Prostate gland (tissue), 2 donors: ENCODE results near the gene MFSD6. TPM values are rescaled to one million over a fixed set of nuclear protein-coding genes. Genes with fewer than 3 reads are reported as not detected.

ENCODE experiments used
- DNase-seq: peaks from one replicate; pipeline ENCODE4 v3.0.0-alpha.2; 2019; ENCODE audit warnings: low spot score
- H3K27ac ChIP-seq, 2 donors: fragments of 200-600 bp; sonication (generic); 2 replicates each; pipeline ENCODE4 v1.5.1; 2017 to 2019
- H3K27me3 ChIP-seq: fragments of 200-600 bp; sonication (generic); replicated peaks from 2 replicates; pipeline ENCODE4 v1.5.1; 2019; ENCODE audit not compliant: insufficient read depth
- H3K36me3 ChIP-seq, 2 donors: fragments of 200-600 bp; sonication (generic); 1 replicate in 1 of 2; 2 replicates in 1 of 2; pipeline versions ENCODE4 v1.5.1 to v1.8.1; 2017 to 2019
- H3K4me1 ChIP-seq: fragments of 200-600 bp; sonication (generic); replicated peaks from 2 replicates; pipeline ENCODE4 v1.5.1; 2019
- H3K4me3 ChIP-seq, 2 donors: fragments of 200-600 bp; sonication (generic); 2 replicates each; pipeline ENCODE4 v1.5.1; 2017 to 2019
- H3K9me3 ChIP-seq: fragments of 200-600 bp; sonication (generic); 2 replicates; pipeline ENCODE4 v1.5.1; 2017
- CTCF ChIP-seq, 4 experiments: fragments of 200-600 bp in 2 of 4; fragments of 450-650 bp in 2 of 4; sonication (generic) in 2 of 4; IDR thresholded peaks; 1 replicate in 3 of 4; 2 replicates in 1 of 4; pipeline ENCODE4 v1.5.1; 2016 to 2019; ENCODE audit warnings: antibody characterized with exemption in 4 of 4, mild to moderate bottlenecking in 2 of 4, moderate library complexity in 2 of 4
- POLR2A ChIP-seq: fragments of 450-650 bp; IDR thresholded peaks from one replicate; pipeline ENCODE4 v1.6.1; 2016; ENCODE audit warnings: antibody characterized with exemption, mild to moderate bottlenecking
- POLR2AphosphoS5 ChIP-seq: sonication (generic); formaldehyde crosslinking; IDR thresholded peaks from one replicate; pipeline ENCODE4 v1.6.1; 2017; ENCODE audit warnings: antibody characterized with exemption
- WGBS: methylation state at CpG from one replicate; pipeline ENCODE4 v1.1.5; 2018; 5-methylcytosine and 5-hydroxymethylcytosine counted together
- intact Hi-C: fragments of 100-400 bp; cut with DNase I; formaldehyde crosslinking; loops from one replicate; pipeline ENCODE4 v1.14.2; 2022
- total RNA-seq, 2 donors: library from RNA; depleted of rRNA; stranded (reverse); fragments of >200 nt; gene quantifications; one replicate each; pipeline ENCODE4 v1.1.0, GENCODE V29; 2016

The MFSD6 gene
- total RNA-seq, 2 donors from 2014 or later: 89.1 to 114 TPM

DNA sequence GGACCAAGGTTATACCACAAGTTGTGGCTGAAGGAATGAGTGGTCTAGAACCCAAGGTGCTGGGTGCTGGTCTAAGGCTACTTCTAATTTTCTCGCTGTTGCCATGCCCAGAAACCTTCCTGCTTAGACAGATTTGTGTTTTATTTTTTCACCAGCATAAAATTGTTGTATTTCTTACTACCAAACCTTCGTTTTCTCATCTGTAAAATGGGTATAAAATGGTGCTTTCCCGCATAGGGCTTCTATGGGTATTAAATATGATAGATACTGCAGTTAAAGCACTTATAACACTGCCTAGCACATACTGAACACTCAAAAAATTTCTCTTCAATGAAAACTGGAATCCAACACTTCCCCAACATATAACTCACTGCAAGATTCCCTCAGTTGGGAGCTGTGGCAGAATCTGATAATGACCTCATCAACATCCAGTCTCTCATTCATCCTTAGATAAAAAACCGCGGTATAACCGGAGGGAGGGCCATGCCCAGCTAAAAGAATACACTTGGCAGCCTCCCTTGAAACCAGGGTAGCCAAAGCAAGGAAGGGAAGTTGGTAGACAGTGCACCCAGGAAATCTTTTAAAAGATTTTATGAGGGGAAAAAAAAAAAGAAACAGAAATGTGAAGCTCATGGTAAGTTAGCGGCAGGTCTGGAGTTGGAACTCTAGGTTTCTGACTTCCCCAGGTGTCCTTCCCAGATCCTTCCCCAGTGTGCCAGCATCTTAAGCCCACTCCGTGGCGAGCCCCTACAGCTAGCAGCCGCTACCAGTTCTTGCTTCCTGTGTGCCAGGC lies 125.2 kb downstream of the MFSD6 start:
- Histone ChIP-seq H3K4me3 (peak overlapping the region; percentile 72 to 76), H3K4me1 (no peaks in the 10 kb centered on the region), H3K27me3 (no peaks in the 10 kb centered on the region), H3K9me3 (no peaks in the 10 kb centered on the region), H3K36me3 (no peaks in the 10 kb centered on the region), H3K27ac (peak overlapping the region; percentile 90 to 94)
- 52% methylated on average over 10 of the region's 10 CpGs for WGBS
- no peak for TF ChIP-seq POLR2A
- TF ChIP-seq CTCF (IDR thresholded peaks at IDR 0.05): no peak
- no peak for TF ChIP-seq POLR2AphosphoS5
- intact Hi-C loops: loop anchor here (10.0 kb wide), 1 partner anchor 271 kb away; no protein-coding TSS in a partner anchor
- DNase-seq: no peak

- no peak for DNase-seq
- Histone ChIP-seq H3K4me1 (no peaks in the 10 kb centered on the region), H3K27ac (peak overlapping the region; percentile 90 to 94), H3K36me3 (no peaks in the 10 kb centered on the region), H3K9me3 (no peaks in the 10 kb centered on the region), H3K27me3 (no peaks in the 10 kb centered on the region), H3K4me3 (peak overlapping the region; percentile 72 to 76)
- WGBS: 8% methylated on average over 13 of the region's 13 CpGs
- intact Hi-C loops: loop anchor here (2.0 to 10.0 kb wide), 2 partner anchors 115 to 271 kb away; partner anchors contain the start of gene NAB1
- TF ChIP-seq POLR2A (no peak), POLR2AphosphoS5 (no peak), CTCF (IDR thresholded peaks at IDR 0.05) (no peak)
These were observed 125.8 kb downstream of the MFSD6 start for GRCh38 chr2:190533968-190534309.

GRCh38 chr2:190534310-190535120 lies 126.4 kb downstream of the MFSD6 start, which contains the start of gene NEMP2:
Gene NEMP2 (minus strand): TSS chr2:190534722. CDS start chr2:190534655, 67 bp downstream.
- Histone ChIP-seq H3K36me3 (no peaks in the 10 kb centered on the region), H3K9me3 (no peaks in the 10 kb centered on the region), H3K4me1 (no peaks in the 10 kb centered on the region), H3K27ac (peak within 1 kb of the TSS; percentile 90 to 94), H3K4me3 (peak within 1 kb of the TSS; percentile 72 to 76), H3K27me3 (no peaks in the 10 kb centered on the region)
- under 1% methylated on average over 50 of the region's 92 CpGs for WGBS
- DNase-seq: peak; percentile 54
- intact Hi-C loops: loop anchor here (2.0 to 10.0 kb wide), 2 partner anchors 114 to 270 kb away; partner anchors contain the start of gene NAB1
- TF ChIP-seq CTCF (IDR thresholded peaks at IDR 0.05) (no peak), POLR2AphosphoS5 (peak; percentile 7), POLR2A (peak; percentile 54)

GRCh38 chr2:190535121-190535439 lies 126.9 kb downstream of the MFSD6 start:
- intact Hi-C loops: loop anchor here (2.0 to 10.0 kb wide), 2 partner anchors 114 to 270 kb away; partner anchors contain the start of gene NAB1

More at GRCh38 chr2:190535121-190535439, 126.9 kb downstream of the MFSD6 start:
- Histone ChIP-seq H3K27ac (peak overlapping the region; percentile 90 to 94), H3K4me3 (peak overlapping the region; percentile 72 to 76), H3K4me1 (no peaks in the 10 kb centered on the region), H3K9me3 (no peaks in the 10 kb centered on the region), H3K27me3 (no peaks in the 10 kb centered on the region), H3K36me3 (no peaks in the 10 kb centered on the region)
- DNase-seq: no peak
- TF ChIP-seq POLR2AphosphoS5 (no peak), POLR2A (no peak), CTCF (IDR thresholded peaks at IDR 0.05) (no peak)
- WGBS: 2% methylated on average over 7 of the region's 7 CpGs
